Activated naive CD4-positive, alpha-beta T cell treated with anti-CD3 and anti-CD28 coated beads, Interleukin-2, amount 50 U/mL, for 72 hours (primary cell): ENCODE data around the gene GFY. TPM values are rescaled to one million over a fixed set of nuclear protein-coding genes. Genes with fewer than 3 reads are reported as not detected.

Experiments used
- ATAC-seq, 2 donors: fragments of 150-1000 bp; cut with Tn5 transposase; 2 replicates each; pipeline ENCODE4 v1.10.0; 2021; ENCODE audit warnings: mild to moderate bottlenecking in 2 of 2, moderate library complexity in 2 of 2
- DNase-seq, 2 donors: peaks; one replicate each; pipeline ENCODE4 v3.0.0; 2021 to 2022; ENCODE audit warnings: low spot score in 2 of 2
- H3K27ac Mint-ChIP-seq, 2 donors: one replicate each; pipeline ENCODE4 v1.8.0; 2022; ENCODE audit warnings: mild to moderate bottlenecking in 2 of 2, mixed read lengths in 2 of 2
- H3K36me3 Mint-ChIP-seq, 2 donors: one replicate each; pipeline ENCODE4 v1.8.0; 2022; ENCODE audit warnings: mixed read lengths in 2 of 2
- H3K9me3 Mint-ChIP-seq, 2 donors: one replicate each; pipeline ENCODE4 v1.8.0; 2022; ENCODE audit warnings: mixed read lengths in 2 of 2
- total RNA-seq, 2 donors: library from RNA; stranded (reverse); gene quantifications; one replicate each; pipeline ENCODE4 v1.2.3, GENCODE V29; 2022

The GFY gene
- total RNA-seq, 2 donors from 2014 or later = not detected

GRCh38 chr19:49421039-49421877, 3.9 kb upstream of the GFY start:
- DNase-seq (peak in 1 of 2 donors; percentile 64), ATAC-seq (peak in 1 of 2 donors; percentile 63)
- Mint-ChIP-seq H3K36me3 (peaks cover 0 to 8% of the 10 kb centered on the region in 2 donors), H3K9me3 (no peaks in the 10 kb centered on the region), H3K27ac (no peak overlapping the region)

GRCh38 chr19:49421878-49422202, 3.3 kb upstream of the GFY start:
- Mint-ChIP-seq H3K27ac (no peak overlapping the region), H3K36me3 (peaks cover 0 to 13% of the 10 kb centered on the region in 2 donors), H3K9me3 (no peaks in the 10 kb centered on the region)
- no peak for ATAC-seq
- DNase-seq = no peak

- no peaks in the 10 kb centered on the region for H3K9me3 Mint-ChIP-seq
- ATAC-seq (peak; percentile 72), DNase-seq (peak in 1 of 2 donors; percentile 78)
- H3K27ac Mint-ChIP-seq = no peak overlapping the region
- H3K36me3 Mint-ChIP-seq = peaks cover 0 to 18% of the 10 kb centered on the region in 2 donors
These were observed 2.6 kb upstream of the GFY start for GRCh38 chr19:49422407-49423070.

DNA sequence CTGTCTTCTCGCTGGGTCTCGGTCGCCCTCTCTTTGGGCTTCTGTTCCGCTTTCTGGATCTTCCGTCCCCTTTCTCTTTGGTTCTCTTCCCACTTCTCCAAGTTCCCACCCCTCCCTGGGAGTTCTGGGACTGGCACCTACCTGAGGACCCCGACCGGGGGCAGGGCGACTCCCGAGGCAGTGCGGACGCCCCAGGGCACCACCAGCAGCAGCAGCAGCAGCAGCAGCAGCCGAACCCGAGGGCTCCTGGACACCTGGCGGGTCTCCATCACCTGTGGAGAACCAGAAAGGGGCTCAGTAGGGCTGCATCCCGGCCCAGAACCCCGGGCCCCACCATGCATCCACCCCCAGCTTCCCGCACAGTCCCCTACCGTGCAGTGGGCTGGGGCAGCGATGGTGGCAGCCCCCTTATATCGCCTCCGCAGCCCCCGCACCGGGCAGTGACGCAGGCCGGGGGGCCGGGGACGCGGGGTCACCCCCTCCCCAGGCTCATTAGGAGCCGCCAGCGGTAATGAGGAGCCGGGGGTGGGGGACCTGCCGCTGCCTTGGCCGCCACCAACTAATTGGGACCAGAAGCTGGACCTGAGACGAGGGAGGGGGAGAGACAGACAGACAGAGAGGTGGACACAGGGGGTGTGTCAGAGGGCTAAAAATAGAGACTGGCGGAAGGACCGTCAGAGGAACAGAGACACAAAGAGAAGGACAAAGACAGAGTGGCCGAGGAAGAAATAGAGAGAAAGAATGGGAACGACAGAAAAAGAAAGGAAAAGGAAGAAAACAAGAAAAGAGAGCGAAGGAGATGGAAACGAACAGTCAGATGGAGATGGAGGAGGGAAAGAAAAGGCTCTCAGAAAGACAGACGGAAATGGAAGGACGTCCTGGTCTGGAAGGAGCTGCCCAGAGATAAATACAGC, 1.9 kb upstream of the GFY start, which contains the start of gene PTH2:
Gene PTH2 (minus strand): TSS at position 371 of the 914 bp plus-strand sequence. CDS start 102 bp downstream, at position 269.
- DNase-seq = no peak
- peak within 1 kb of the TSS in 1 of 2 donors; percentile 9 for H3K27ac Mint-ChIP-seq
- ATAC-seq = no peak
- H3K36me3 Mint-ChIP-seq = peaks cover 0 to 18% of the 10 kb centered on the region in 2 donors
- no peaks in the 10 kb centered on the region for H3K9me3 Mint-ChIP-seq

DNA sequence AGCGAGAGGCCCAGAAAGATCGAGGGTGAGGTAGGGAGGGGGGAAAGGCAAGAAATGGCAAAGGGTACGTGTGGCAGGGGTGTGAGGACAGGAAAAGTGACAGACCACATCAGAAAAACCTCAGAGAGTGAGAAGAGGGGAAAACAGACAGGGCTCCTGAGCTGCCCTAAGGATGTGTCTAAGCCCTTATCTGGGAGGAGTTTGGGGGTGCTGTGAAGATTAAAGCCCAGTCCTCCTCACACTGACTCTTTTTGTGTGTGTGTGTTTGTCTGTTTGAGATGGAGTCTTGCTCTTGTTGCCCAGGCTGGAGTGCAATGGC, 1.2 kb upstream of the GFY start:
- Mint-ChIP-seq H3K9me3 (no peaks in the 10 kb centered on the region), H3K27ac (peak overlapping the region in 1 of 2 donors; percentile 9), H3K36me3 (peaks cover 0 to 18% of the 10 kb centered on the region in 2 donors)
- ATAC-seq (peak; percentile 30 to 70), DNase-seq (no peak)

GRCh38 chr19:49425922-49426592, 869 bp downstream of the GFY start:
- H3K36me3 Mint-ChIP-seq = peaks cover 0 to 24% of the 10 kb centered on the region in 2 donors
- DNase-seq (peak in 1 of 2 donors; percentile 52), ATAC-seq (no peak)
- H3K9me3 Mint-ChIP-seq = no peaks in the 10 kb centered on the region
- no peak overlapping the region for H3K27ac Mint-ChIP-seq

GRCh38 chr19:49427339-49427738, 2.2 kb downstream of the GFY start:
- ATAC-seq (no peak), DNase-seq (no peak)
- Mint-ChIP-seq H3K27ac (no peak overlapping the region), H3K9me3 (no peaks in the 10 kb centered on the region), H3K36me3 (peaks cover 5 to 18% of the 10 kb centered on the region in 2 donors)

DNA sequence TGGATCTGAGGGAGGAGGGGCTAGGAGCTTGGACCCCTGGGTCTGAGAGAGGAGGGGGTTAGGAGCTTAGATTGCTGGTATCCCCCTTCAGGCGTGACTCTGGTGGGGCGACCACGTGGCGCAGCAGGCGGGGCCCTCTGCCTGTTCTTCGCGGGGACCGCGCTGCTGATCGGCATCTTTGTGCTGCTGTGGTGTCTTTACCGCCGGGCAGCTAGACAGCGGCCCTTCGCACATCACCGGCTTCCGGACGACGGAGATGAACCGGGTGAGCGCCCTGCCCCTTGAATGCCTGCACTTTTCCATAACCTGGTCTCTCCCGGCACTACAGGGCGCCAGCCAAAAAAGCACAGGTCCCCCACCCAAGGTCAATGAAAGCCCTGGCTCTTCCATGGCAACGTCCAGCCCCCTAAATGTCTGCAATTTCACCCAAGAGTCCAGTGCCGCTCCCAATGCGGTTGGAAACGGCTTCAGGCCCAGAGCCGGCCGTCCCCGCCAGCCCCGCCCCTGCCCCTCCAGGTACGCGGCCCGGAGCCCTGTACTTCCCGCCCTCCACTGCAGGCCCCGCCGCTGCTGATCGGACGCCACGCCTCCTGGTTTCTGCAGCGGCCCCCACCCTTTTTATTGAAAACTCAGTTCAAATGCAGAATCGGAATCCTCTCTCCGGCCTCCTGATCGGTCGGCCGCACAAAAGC, 2.8 kb downstream of the GFY start:
- ATAC-seq (peak in 1 of 2 donors; percentile 37), DNase-seq (no peak)
- H3K27ac Mint-ChIP-seq = no peak overlapping the region
- H3K36me3 Mint-ChIP-seq = peaks cover 5 to 18% of the 10 kb centered on the region in 2 donors
- no peaks in the 10 kb centered on the region for H3K9me3 Mint-ChIP-seq

- no peak for ATAC-seq
- Mint-ChIP-seq H3K27ac (no peak overlapping the region), H3K36me3 (peaks cover 5 to 18% of the 10 kb centered on the region in 2 donors), H3K9me3 (no peaks in the 10 kb centered on the region)
- DNase-seq = no peak
These were observed 3.6 kb downstream of the GFY start for GRCh38 chr19:49428547-49429451.

DNA sequence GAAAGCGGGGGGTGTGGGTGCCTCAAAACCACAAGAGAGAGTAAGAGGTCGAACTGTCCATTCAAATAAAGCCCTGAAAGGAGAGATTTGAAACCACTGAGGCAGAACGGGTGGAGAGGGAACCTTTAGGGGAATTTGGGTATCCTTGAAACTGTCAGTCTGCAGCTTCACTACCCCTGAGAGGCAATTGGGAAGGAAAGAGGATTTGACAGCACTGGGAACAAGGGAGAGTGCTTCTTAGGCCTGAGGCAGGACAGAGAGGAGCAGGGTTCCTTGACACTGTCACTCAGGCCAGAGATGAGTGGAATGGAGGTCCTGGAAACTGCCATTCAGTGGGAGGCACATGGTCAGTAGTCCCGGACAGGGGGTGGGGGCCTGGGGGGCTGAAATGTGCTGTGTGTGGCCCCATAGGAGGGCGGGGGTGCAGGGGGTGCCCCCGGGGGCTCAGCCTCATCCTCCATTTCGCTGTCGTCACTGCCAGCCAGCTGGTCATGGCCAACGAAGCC, 5.0 kb downstream of the GFY start:
- Mint-ChIP-seq H3K27ac (no peak overlapping the region), H3K9me3 (no peaks in the 10 kb centered on the region), H3K36me3 (peaks cover 5 to 18% of the 10 kb centered on the region in 2 donors)
- ATAC-seq (peak in 1 of 2 donors; percentile 17), DNase-seq (no peak)

DNA sequence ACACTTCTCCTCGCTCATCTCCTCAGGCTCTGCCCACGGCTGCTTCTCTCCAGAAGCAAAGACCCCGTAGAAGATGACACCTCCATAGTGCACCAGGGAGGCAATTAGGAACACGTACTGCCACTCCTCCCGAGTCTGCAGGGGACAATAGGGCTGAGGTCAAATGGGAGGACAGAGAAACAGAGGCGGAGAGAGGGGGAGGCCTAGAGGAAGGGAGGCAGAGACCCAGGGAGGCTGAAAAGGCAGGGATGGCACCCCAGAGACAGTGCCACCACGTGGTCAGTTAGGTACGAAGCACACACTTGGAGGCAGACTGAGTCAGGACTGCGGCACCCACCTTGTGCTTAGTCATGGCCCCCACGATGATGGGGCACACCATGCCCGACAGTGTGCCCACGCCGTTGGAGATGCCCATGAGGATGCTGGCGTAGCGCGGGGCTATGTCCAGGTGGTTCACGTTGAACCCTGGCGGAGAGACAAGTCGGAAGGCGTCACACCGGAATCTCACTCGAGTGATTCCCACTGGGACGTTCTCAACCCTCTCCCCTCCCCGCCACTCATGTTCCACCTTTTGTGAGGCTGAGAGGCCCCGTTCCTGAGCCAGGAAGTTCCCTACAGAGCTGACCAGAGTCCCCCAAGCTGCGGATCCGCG, 5.6 kb downstream of the GFY start:
- ATAC-seq (peak; percentile 56 to 61), DNase-seq (no peak)
- no peak overlapping the region for H3K27ac Mint-ChIP-seq
- no peaks in the 10 kb centered on the region for H3K9me3 Mint-ChIP-seq
- peaks cover 5 to 18% of the 10 kb centered on the region in 2 donors for H3K36me3 Mint-ChIP-seq

GRCh38 chr19:49431330-49431749, 6.2 kb downstream of the GFY start:
- ATAC-seq (no peak), DNase-seq (peak in 1 of 2 donors; percentile 51)
- H3K9me3 Mint-ChIP-seq = no peaks in the 10 kb centered on the region
- peaks cover 5 to 15% of the 10 kb centered on the region in 2 donors for H3K36me3 Mint-ChIP-seq
- H3K27ac Mint-ChIP-seq = no peak overlapping the region

DNA sequence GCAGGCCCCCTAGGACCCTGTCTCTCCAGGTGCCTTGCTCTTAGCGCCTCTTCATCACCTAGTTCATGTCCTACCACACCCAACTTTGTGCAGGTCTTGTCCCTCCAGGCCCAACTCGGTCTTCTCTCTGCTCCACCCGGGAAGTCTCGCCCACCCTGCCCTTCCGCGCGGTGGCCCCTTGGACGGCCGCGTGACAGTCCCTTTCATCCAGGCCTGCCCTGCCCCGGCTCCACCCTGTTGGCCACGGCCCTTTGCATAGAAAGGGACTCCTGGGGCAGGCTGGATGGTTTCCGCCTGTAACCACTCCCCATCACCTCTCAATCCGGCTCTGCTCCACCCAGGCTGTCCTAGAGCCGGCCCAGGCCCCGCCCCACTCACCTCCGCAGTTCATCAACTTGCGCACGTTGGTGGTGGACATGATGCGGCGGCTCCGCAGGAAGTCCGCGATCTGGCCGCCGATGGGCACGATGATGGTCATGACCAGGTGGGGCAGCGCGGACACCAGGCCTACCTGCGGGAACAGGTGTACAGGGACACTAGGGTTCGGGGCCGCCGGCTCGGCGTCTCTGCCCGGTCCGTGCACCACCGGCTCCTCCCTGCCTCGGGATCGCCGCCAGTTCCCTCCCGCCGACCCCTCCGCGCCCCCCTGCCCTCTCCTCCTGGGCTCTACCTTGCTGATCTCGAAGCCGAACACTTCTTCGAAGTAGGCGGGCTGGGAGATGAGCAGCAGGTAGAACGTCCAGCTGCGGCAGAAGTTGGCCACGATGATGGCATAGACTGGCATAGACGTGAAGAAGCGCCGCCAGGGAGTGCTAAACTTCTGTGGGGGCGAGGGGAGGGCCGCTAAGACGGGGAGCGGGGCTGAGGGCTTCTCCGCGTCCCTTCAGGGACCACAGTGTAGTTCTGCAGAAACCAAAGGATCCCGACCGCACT, 7.2 kb downstream of the GFY start:
- H3K36me3 Mint-ChIP-seq = peaks cover 5 to 6% of the 10 kb centered on the region in 2 donors
- ATAC-seq = peak in 1 of 2 donors; percentile 61
- H3K27ac Mint-ChIP-seq = no peak overlapping the region
- H3K9me3 Mint-ChIP-seq = no peaks in the 10 kb centered on the region
- no peak for DNase-seq
